ENCODE measurements around the gene ZP3.
"Not testable (repeated sequence)": the region's sequence is repeated elsewhere in the genome, so short reads cannot be mapped to it uniquely, and the experiment has no call there.

GRCh38 chr7:76425558-76425957 is 808 bp downstream of the ZP3 start:
- not testable (repeated sequence) for TF ChIP-seq CTCF, POLR2A (IDR thresholded peaks at IDR 0.05)
